Chondrocyte (in vitro differentiated cells): ENCODE results near the gene TSEN15. TPM values are rescaled to one million over a fixed set of nuclear protein-coding genes. Genes with fewer than 3 reads are reported as not detected.

Source experiments
- DNase-seq: peaks from one replicate; pipeline ENCODE4 v3.0.0; 2021; ENCODE audit warnings: mixed read lengths, low spot score
- H3K27ac Mint-ChIP-seq: one replicate; pipeline ENCODE4 v1.8.0; 2021; ENCODE audit warnings: mild to moderate bottlenecking, moderate library complexity, mixed read lengths; ENCODE audit not compliant: unreplicated experiment
- H3K27me3 Mint-ChIP-seq: 2 replicates; pipeline ENCODE4 v1.8.0; 2021; ENCODE audit warnings: low read depth, mixed read lengths
- H3K36me3 Mint-ChIP-seq: 2 replicates; pipeline ENCODE4 v1.8.0; 2021; ENCODE audit warnings: low read depth, mixed read lengths
- H3K4me1 Mint-ChIP-seq: 2 replicates; pipeline ENCODE4 v1.8.0; 2021; ENCODE audit warnings: low read depth, mild to moderate bottlenecking, mixed read lengths
- H3K4me3 Mint-ChIP-seq: one replicate; pipeline ENCODE4 v1.8.0; 2021; ENCODE audit warnings: mild to moderate bottlenecking, moderate library complexity, mixed read lengths; ENCODE audit not compliant: unreplicated experiment
- H3K9me3 Mint-ChIP-seq: 2 replicates; pipeline ENCODE4 v1.8.0; 2021; ENCODE audit warnings: low read depth, mixed read lengths
- CTCF ChIP-seq: fragments of 200-600 bp; sonication (generic); IDR thresholded peaks from 2 replicates; pipeline ENCODE4 v1.5.0; 2021; ENCODE audit warnings: antibody characterized with exemption, mild to moderate bottlenecking, moderate library complexity
- total RNA-seq: library from RNA; stranded (reverse); gene quantifications from 3 replicates; pipeline ENCODE4 v1.2.1, GENCODE V29; 2021

TSEN15 gene
- total RNA-seq, 1 donor from 2014 or later = 40.6 TPM

GRCh38 chr1:184072376-184072775 is 20.8 kb downstream of the TSEN15 start:
- no peak overlapping the region for H3K4me3 Mint-ChIP-seq
- H3K36me3 Mint-ChIP-seq = peaks cover 10% of the 10 kb centered on the region
- no peak for TF ChIP-seq CTCF
- H3K4me1 Mint-ChIP-seq = peaks cover 36% of the 10 kb centered on the region
- DNase-seq = no peak
- peaks cover 6% of the 10 kb centered on the region for H3K9me3 Mint-ChIP-seq
- peak overlapping the region; percentile 74 for H3K27ac Mint-ChIP-seq
- no peaks in the 10 kb centered on the region for H3K27me3 Mint-ChIP-seq

GRCh38 chr1:184074383-184074782 is 22.9 kb downstream of the TSEN15 start:
- peaks cover 45% of the 10 kb centered on the region for H3K4me1 Mint-ChIP-seq
- H3K27me3 Mint-ChIP-seq = no peaks in the 10 kb centered on the region
- no peak overlapping the region for H3K27ac Mint-ChIP-seq
- peaks cover 10% of the 10 kb centered on the region for H3K36me3 Mint-ChIP-seq
- H3K9me3 Mint-ChIP-seq = peaks cover 10% of the 10 kb centered on the region
- no peak overlapping the region for H3K4me3 Mint-ChIP-seq
- no peak for DNase-seq
- no peak for TF ChIP-seq CTCF

- Mint-ChIP-seq H3K36me3 (peaks cover 10% of the 10 kb centered on the region), H3K27me3 (no peaks in the 10 kb centered on the region), H3K9me3 (peaks cover 10% of the 10 kb centered on the region), H3K27ac (no peak overlapping the region), H3K4me3 (no peak overlapping the region), H3K4me1 (peaks cover 38% of the 10 kb centered on the region)
- TF ChIP-seq CTCF = peak; percentile 96
- no peak for DNase-seq
These were observed 23.8 kb downstream of the TSEN15 start for GRCh38 chr1:184075055-184076029.

- peaks cover 28% of the 10 kb centered on the region for H3K4me1 Mint-ChIP-seq
- TF ChIP-seq CTCF = no peak
- DNase-seq = no peak
- peak overlapping the region; percentile 54 for H3K27ac Mint-ChIP-seq
- no peaks in the 10 kb centered on the region for H3K27me3 Mint-ChIP-seq
- peaks cover 7% of the 10 kb centered on the region for H3K9me3 Mint-ChIP-seq
- H3K4me3 Mint-ChIP-seq = no peak overlapping the region
- peaks cover 4% of the 10 kb centered on the region for H3K36me3 Mint-ChIP-seq
These were observed 27.2 kb downstream of the TSEN15 start for GRCh38 chr1:184078564-184079249.

GRCh38 chr1:184080309-184080708 is 28.8 kb downstream of the TSEN15 start:
- peaks cover 7% of the 10 kb centered on the region for H3K9me3 Mint-ChIP-seq
- H3K36me3 Mint-ChIP-seq = peaks cover 4% of the 10 kb centered on the region
- no peak for DNase-seq
- no peak overlapping the region for H3K4me3 Mint-ChIP-seq
- no peaks in the 10 kb centered on the region for H3K27me3 Mint-ChIP-seq
- no peak for TF ChIP-seq CTCF
- H3K27ac Mint-ChIP-seq = no peak overlapping the region
- peaks cover 20% of the 10 kb centered on the region for H3K4me1 Mint-ChIP-seq
